ENCODE data around the gene LGR6.
"Not testable (repeated sequence)": the region's sequence is repeated elsewhere in the genome, so short reads cannot be mapped to it uniquely, and the experiment has no call there.

The LGR6 gene

DNA sequence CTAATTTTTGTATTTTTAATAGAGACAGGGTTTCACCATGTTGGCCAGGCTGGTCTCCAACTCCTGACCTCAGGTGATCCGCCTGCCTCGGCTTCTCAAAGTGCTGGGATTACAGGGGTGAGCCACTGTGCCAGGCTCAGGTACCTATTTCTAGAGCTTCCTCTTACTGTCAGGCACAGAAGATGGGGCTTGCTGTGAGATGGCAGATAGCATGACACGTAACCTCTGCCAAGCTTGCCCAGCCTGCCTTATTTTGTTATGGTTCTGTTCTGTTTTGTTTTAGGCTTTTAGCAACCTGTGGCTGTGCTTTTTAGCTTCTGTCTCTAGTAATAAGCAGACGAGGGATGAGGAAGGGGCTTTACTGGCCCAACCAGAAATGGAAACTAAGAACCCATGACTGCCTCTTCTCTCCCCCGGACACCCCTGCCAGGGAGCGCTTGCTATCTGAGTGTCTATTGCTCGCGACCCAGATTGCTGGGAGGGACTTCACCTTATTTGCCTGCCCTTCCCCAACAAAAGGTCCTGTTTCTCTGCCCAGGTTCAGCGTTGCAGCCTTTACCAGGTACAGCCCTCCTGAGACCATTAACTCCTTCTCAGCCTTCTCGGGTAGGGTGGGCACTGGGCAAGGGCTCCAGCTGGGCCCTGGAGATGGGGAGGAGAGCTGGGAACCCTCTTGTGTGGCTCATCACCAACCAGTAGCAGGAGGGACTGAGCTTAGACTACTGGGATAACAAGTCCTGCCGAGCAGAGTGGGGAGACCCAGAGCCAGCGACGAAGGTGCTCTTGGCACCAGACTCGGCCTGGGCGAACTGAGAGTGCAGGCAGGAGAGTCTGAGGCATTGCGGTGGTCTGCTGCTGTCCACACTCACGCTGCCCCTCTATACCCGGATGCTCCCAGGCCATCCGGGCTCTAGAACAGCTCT is 13.5 kb upstream of the LGR6 start:
- DNase-seq (ENCODE audit: low spot score), result no peak

DNA sequence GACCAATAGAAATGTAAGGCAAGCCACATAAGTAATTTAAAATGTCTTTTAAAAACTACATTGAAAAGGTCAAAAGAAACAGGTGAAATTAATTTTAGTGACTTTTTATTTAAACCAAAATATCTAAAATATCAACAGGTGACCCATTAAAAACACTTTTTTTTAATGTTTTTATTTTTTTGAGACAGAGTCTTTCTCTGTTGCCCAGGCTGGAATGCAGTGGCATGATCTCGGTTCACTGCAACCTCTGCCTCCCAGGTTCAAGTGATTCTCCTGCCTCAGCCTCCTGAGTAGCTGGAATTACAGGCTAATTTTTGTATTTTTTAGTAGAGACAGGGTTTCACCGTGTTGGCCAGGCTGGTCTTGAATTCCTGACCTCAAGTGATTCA is 12.9 kb upstream of the LGR6 start:
- not testable (repeated sequence) for DNase-seq (ENCODE audit: low spot score)

- DNase-seq (ENCODE audit: low spot score), result no peak
Observed at GRCh38 chr1:202181586-202181985, 12.0 kb upstream of the LGR6 start.

- no peak for DNase-seq (ENCODE audit: low spot score)
Observed at GRCh38 chr1:202182040-202182877, 11.3 kb upstream of the LGR6 start.

GRCh38 chr1:202184750-202185460 is 8.7 kb upstream of the LGR6 start:
- DNase-seq (ENCODE audit: low spot score), result peak; percentile 68

- DNase-seq (ENCODE audit: low spot score), result no peak
Observed at GRCh38 chr1:202186327-202186726, 7.3 kb upstream of the LGR6 start.

GRCh38 chr1:202187041-202187671 is 6.4 kb upstream of the LGR6 start:
- no peak for DNase-seq (ENCODE audit: low spot score)

- DNase-seq (ENCODE audit: low spot score), result no peak
Observed at GRCh38 chr1:202187697-202188407, 5.7 kb upstream of the LGR6 start.

GRCh38 chr1:202189001-202189790 is 4.4 kb upstream of the LGR6 start:
- DNase-seq (ENCODE audit: low spot score), result peak; percentile 71

DNA sequence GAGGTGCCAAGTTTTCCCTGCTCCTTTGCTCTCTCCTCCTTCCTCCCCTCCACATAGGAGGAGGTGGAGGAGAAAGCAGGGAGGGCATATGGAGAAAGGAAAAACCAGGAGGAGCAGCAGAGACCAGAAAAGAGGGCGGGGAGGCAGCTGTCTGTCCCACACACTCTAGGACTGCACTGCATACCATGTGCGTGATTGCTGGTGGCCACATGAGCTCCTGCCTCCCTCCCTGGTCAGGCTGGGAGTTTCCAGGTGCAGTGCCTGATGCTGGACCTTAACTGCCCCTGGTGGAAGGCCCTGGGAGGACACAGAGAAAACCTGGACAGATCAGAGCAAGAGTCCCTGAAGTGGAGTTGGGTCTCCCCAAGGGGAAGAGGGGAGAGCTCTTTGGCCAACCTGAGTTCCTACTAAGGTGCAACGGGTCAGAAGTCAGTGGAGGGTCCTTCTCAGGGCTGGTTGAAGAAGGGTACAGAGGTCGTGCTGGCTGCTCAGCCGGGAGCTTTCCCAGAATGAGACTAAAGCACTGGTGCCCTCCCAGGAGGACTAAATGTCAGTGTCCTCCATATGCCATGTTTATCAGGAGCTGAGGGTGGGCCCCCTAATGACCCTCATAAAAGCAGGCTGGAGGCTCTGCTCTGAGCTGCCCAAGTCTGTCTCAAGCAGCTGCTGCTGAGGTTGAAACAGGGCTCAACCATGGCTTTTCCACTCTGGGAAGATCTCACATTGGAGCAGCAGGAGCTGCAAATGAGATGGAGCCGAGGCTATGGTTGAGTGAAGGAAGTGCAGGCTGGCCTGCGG is 3.5 kb upstream of the LGR6 start:
- no peak for DNase-seq (ENCODE audit: low spot score)

- not testable (repeated sequence) for DNase-seq (ENCODE audit: low spot score)
Observed at GRCh38 chr1:202191391-202191790, 2.2 kb upstream of the LGR6 start.

DNA sequence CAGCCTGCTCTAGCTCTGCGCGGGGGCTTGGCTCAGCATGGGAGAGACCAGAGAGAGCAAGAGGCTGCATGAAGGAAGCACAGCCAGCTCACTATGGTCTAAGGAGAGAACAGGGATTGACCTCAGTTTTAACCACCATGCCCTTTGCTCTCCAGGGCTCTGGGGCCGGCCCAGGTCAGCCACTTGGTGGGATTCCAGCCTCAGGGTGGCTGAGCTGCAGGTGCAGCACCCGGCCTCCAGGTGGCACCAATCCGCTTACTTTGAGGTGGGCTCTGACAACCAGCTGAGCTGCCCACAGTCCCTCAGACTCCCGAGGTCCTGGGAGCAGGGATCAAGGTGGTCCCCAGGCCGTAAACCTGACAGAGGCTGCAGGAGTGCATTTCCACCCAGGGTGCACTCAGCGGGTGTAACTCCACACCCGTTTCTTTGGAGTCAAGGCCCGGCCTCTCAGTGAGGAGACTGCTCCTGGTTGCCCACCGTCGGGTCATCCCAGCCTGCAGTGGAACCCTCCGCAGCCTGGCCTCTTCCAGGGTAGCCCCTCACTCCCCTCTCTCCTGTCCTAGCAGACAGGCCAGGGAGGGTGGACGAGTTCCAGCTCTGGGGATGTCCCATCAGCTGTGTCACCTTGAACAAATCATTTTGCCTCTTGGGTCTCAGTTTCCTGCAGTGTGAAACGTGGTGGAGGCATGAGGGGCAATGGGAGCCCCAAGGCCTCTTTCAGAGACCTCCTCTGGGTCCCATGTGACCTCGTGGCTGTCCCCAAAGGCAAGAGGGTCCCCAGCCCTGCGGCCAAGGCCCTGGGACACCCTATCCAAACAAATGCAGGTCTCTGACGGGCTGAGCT is 607 bp upstream of the LGR6 start:
- peak; percentile 54 for DNase-seq (ENCODE audit: low spot score)

GRCh38 chr1:202194328-202194648 is 689 bp downstream of the LGR6 start:
- DNase-seq (ENCODE audit: low spot score), result no peak

DNA sequence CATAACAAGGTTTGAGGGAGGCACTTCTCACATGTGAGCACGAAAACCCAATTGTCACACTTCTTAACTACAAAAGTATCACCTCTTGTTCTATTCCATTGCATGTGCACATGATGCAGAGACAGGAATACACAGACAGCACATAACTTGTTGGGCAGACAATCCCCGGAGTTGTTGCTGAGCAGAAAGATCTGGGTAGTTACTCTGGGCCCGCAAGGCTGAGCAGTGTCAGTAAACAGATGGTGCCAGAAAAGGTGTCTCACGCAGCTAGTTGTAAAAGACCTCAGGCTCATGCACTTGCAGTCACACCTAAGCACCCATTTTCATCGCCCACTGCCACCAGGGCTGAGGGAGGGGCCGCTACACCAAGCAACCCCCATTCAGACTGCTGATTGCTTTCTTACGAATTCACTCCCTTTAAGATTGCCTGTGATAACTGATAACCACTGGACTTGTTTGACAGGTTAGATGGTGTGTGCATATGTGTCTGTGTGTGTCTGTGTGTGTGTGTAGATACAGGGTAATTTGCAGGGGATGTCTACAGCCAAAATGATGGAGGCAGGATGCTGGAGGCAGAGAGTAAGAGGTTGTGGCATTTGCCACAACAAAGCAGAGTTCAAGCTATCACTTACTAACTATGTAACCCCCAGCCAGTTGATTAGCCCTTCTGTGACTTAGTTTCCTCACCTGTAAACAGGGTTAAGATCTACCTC is 4.2 kb downstream of the LGR6 start:
- peak; percentile 33 for DNase-seq (ENCODE audit: low spot score)

DNA sequence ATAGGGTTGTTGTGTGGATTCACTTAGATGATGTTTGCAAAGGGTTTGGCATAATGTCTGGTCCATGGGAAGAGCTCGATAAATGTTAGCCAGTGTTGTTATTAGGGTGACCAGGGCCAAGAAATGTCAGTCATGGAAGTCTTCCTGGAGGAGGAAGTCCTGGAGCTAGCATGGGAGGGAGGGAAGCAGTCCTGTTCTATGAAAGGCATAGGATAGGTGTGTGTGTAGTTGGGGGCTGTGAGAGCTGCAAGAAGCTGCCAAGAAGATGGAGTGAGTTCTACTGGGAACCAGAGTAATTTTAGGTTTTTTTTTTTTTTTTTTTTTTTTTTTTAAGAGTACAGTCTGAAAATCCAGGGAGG is 4.7 kb downstream of the LGR6 start:
- DNase-seq (ENCODE audit: low spot score), result no peak

- no peak for DNase-seq (ENCODE audit: low spot score)
Observed at GRCh38 chr1:202199040-202199889, 5.7 kb downstream of the LGR6 start.

DNA sequence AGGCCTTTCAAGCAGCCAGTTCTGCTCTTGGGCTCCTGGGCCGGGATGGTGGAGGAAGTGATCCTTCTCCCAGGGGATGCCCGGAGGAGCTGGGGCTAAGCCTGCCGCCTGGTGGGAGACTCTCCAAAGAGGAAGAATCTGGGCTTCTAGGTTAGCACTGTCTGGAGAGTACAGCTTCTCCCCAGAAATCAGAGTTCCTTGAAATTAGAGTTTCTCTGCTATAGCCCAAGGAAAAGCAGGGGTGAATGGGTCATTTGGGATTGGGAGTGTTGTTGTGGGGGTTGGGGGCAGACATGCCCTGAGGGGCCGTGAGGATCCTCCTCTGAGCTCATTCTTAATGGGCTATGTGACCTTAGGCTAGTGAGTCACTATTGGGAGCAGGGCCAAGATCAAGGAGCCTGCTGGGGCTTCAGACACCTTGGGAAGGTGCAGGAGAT is 6.5 kb downstream of the LGR6 start:
- no peak for DNase-seq (ENCODE audit: low spot score)
